Liver (tissue), 9 donors: ENCODE results near the gene MAPKAP1. TPM values are rescaled to one million over a fixed set of nuclear protein-coding genes. Genes with fewer than 3 reads are reported as not detected.

Experiments used
- DNase-seq: peaks from one replicate; pipeline ENCODE4 v3.0.0-alpha.2; 2017; ENCODE audit warnings: low spot score
- H3K27ac ChIP-seq, 2 donors: one replicate each; pipeline ENCODE4 v1.7.0; 2013; ENCODE audit warnings: inconsistent platforms in 2 of 2, low read length in 2 of 2, control low read depth in 1 of 2, low read depth in 1 of 2, mild to moderate bottlenecking in 1 of 2
- H3K27me3 ChIP-seq, 4 donors: one replicate each; pipeline versions ENCODE4 v1.6.1 to v1.7.0; 2013; ENCODE audit warnings: low read length in 3 of 4, inconsistent platforms in 1 of 4, mild to moderate bottlenecking in 1 of 4, moderate library complexity in 1 of 4; ENCODE audit not compliant: control insufficient read depth in 4 of 4, insufficient read depth in 4 of 4
- H3K36me3 ChIP-seq, 4 donors: one replicate each; pipeline versions ENCODE4 v1.6.1 to v1.7.0; 2013; ENCODE audit warnings: low read length in 3 of 4, mild to moderate bottlenecking in 3 of 4, low read depth in 1 of 4, moderate library complexity in 1 of 4; ENCODE audit not compliant: control insufficient read depth in 4 of 4, insufficient read depth in 3 of 4
- H3K4me1 ChIP-seq, 4 donors: one replicate each; pipeline versions ENCODE4 v1.6.1 to v1.7.0; 2013; ENCODE audit warnings: low read length in 3 of 4, mild to moderate bottlenecking in 3 of 4, moderate library complexity in 1 of 4; ENCODE audit not compliant: control insufficient read depth in 4 of 4, insufficient read depth in 4 of 4
- H3K4me3 ChIP-seq, 3 donors: one replicate each; pipeline versions ENCODE4 v1.6.1 to v1.7.0; 2013; ENCODE audit warnings: low read length in 3 of 3, control low read depth in 1 of 3, low read depth in 1 of 3, mild to moderate bottlenecking in 1 of 3
- H3K9ac ChIP-seq, 2 donors: one replicate each; pipeline ENCODE4 v1.7.0; 2013; ENCODE audit warnings: low read length in 2 of 2, mild to moderate bottlenecking in 2 of 2, moderate library complexity in 2 of 2, control low read depth in 1 of 2, low read depth in 1 of 2
- H3K9me3 ChIP-seq, 4 donors: one replicate each; pipeline versions ENCODE4 v1.6.1 to v1.7.0; 2013; ENCODE audit warnings: low read length in 3 of 4; ENCODE audit not compliant: control insufficient read depth in 4 of 4
- EGR1 ChIP-seq, 2 donors: IDR thresholded peaks; 2 replicates each; pipeline ENCODE4 v1.6.1; 2016 to 2018; ENCODE audit warnings: antibody characterized with exemption in 2 of 2, low read depth in 2 of 2
- FOXA1 ChIP-seq: IDR thresholded peaks from 2 replicates; pipeline ENCODE4 v1.6.1; 2016; ENCODE audit warnings: antibody characterized with exemption
- FOXA2 ChIP-seq: IDR thresholded peaks from 2 replicates; pipeline ENCODE4 v1.6.1; 2016; ENCODE audit warnings: antibody characterized with exemption
- HNF4A ChIP-seq, 2 donors: conservative IDR thresholded peaks; 2 replicates each; pipeline ENCODE4 v1.6.1; 2016; ENCODE audit warnings: antibody characterized with exemption in 2 of 2, mild to moderate bottlenecking in 2 of 2
- HNF4G ChIP-seq: IDR thresholded peaks from 2 replicates; pipeline ENCODE4 v1.6.1; 2016; ENCODE audit warnings: antibody characterized with exemption
- JUND ChIP-seq, 2 donors: IDR thresholded peaks; 2 replicates each; pipeline ENCODE4 v1.6.1; 2016; ENCODE audit warnings: antibody characterized with exemption in 2 of 2
- NR2F2 ChIP-seq: IDR thresholded peaks from 2 replicates; pipeline ENCODE4 v1.6.1; 2016; ENCODE audit warnings: antibody characterized with exemption
- RAD21 ChIP-seq, 2 donors: IDR thresholded peaks; 2 replicates each; pipeline ENCODE4 v1.6.1; 2016; ENCODE audit warnings: antibody characterized with exemption in 2 of 2, mild to moderate bottlenecking in 2 of 2
- SP1 ChIP-seq: IDR thresholded peaks from 2 replicates; pipeline ENCODE4 v1.6.1; 2018; ENCODE audit warnings: antibody characterized with exemption, mild to moderate bottlenecking
- TAF1 ChIP-seq: conservative IDR thresholded peaks from 2 replicates; pipeline ENCODE4 v1.6.1; 2016; ENCODE audit warnings: antibody characterized with exemption, mild to moderate bottlenecking
- YY1 ChIP-seq: IDR thresholded peaks from 2 replicates; pipeline ENCODE4 v1.6.1; 2016; ENCODE audit warnings: antibody characterized with exemption, mild to moderate bottlenecking
- WGBS: extraction: QIAGEN DNeasy Blood & Tissue Kit; methylation state at CpG from one replicate; pipeline ENCODE4 v1.1.7; 2013; 5-methylcytosine and 5-hydroxymethylcytosine counted together
- polyA plus RNA-seq, 2 donors: library from polyadenylated mRNA; stranded (reverse) in 1 of 2; unstranded in 1 of 2; fragments of 200-250 nt in 1 of 2; fragments of >200 nt in 1 of 2; fragmentation: Nextera tagmentation in 1 of 2; extraction: Ambion mirVana in 1 of 2; gene quantifications; one replicate each; pipeline versions ENCODE4 v1.2.1 to v1.2.3, GENCODE V29; 2013 to 2015
- total RNA-seq, 2 donors: library from RNA; depleted of rRNA; stranded (reverse); fragments of >200 nt; gene quantifications; one replicate each; pipeline ENCODE4 v1.2.3, GENCODE V29; 2014
- TF ChIP-seq, protein P1 (sequence below): IDR thresholded peaks from 2 replicates; pipeline ENCODE4 v1.6.1; 2016; ENCODE audit warnings: antibody characterized with exemption
- TF ChIP-seq, protein P2 (sequence below): fragments of 150-350 bp; IDR thresholded peaks from 2 replicates; pipeline ENCODE4 v1.5.1; 2017; ENCODE audit warnings: improper control_type of control experiment, low read depth, low read length; ENCODE audit not compliant: missing input control
- TF ChIP-seq, protein P3 (sequence below): IDR thresholded peaks from 2 replicates; pipeline ENCODE4 v1.6.1; 2016; ENCODE audit warnings: antibody characterized with exemption, mild to moderate bottlenecking
- TF ChIP-seq, protein P4 (sequence below): IDR thresholded peaks from 2 replicates; pipeline ENCODE4 v1.6.1; 2016; ENCODE audit warnings: antibody characterized with exemption
- TF ChIP-seq, protein P5 (sequence below): IDR thresholded peaks from 2 replicates; pipeline ENCODE4 v1.6.1; 2016; ENCODE audit warnings: antibody characterized with exemption
- donor health status: healthy.
- donor health status: healthy.
- donor health status: healthy.
- donor health status: healthy.
- donor health status: healthy.

MAPKAP1 gene
- total and polyA plus RNA-seq, 4 donors, result 23.6 to 55.9 (median 32.7) TPM

DNA sequence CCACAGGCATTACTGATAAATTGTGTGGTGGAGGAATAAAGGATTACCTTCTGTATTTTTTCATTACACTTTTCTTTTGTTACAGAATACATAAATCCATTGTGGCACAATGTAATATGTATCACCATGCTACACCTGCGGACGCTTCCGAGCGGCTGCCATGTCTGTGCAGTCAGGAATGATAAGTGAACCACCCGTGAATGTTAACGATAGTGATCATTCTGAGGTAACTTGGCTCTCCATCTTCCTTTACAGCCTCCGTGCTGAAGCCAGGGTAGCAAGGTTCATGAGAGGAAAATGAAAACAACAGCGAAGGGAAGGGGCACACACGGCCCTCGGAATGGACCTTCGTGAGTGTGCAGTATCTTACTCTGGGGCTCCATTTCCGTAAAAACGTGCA lies 161.2 kb downstream of the MAPKAP1 start:
- Histone ChIP-seq H3K36me3 (no peaks in the 10 kb centered on the region), H3K4me3 (no peak overlapping the region), H3K27me3 (no peaks in the 10 kb centered on the region), H3K9me3 (no peaks in the 10 kb centered on the region), H3K9ac (no peak overlapping the region), H3K27ac (no peak overlapping the region), H3K4me1 (peaks cover 8 to 30% (median 25%) of the 10 kb centered on the region in 4 donors)
- 97% methylated on average over 13 of the region's 13 CpGs for WGBS
- TF ChIP-seq, protein P1, sequence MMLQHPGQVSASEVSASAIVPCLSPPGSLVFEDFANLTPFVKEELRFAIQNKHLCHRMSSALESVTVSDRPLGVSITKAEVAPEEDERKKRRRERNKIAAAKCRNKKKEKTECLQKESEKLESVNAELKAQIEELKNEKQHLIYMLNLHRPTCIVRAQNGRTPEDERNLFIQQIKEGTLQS, result no peak
- TF ChIP-seq, protein P2, sequence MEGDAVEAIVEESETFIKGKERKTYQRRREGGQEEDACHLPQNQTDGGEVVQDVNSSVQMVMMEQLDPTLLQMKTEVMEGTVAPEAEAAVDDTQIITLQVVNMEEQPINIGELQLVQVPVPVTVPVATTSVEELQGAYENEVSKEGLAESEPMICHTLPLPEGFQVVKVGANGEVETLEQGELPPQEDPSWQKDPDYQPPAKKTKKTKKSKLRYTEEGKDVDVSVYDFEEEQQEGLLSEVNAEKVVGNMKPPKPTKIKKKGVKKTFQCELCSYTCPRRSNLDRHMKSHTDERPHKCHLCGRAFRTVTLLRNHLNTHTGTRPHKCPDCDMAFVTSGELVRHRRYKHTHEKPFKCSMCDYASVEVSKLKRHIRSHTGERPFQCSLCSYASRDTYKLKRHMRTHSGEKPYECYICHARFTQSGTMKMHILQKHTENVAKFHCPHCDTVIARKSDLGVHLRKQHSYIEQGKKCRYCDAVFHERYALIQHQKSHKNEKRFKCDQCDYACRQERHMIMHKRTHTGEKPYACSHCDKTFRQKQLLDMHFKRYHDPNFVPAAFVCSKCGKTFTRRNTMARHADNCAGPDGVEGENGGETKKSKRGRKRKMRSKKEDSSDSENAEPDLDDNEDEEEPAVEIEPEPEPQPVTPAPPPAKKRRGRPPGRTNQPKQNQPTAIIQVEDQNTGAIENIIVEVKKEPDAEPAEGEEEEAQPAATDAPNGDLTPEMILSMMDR, result no peak
- TF ChIP-seq YY1 (no peak), HNF4A (conservative IDR thresholded peaks at IDR 0.05) (no peak), TAF1 (no peak), HNF4G (no peak), FOXA1 (no peak), JUND (IDR thresholded peaks at IDR 0.05) (no peak), SP1 (no peak), NR2F2 (no peak), FOXA2 (no peak)
- TF ChIP-seq, protein P3, sequence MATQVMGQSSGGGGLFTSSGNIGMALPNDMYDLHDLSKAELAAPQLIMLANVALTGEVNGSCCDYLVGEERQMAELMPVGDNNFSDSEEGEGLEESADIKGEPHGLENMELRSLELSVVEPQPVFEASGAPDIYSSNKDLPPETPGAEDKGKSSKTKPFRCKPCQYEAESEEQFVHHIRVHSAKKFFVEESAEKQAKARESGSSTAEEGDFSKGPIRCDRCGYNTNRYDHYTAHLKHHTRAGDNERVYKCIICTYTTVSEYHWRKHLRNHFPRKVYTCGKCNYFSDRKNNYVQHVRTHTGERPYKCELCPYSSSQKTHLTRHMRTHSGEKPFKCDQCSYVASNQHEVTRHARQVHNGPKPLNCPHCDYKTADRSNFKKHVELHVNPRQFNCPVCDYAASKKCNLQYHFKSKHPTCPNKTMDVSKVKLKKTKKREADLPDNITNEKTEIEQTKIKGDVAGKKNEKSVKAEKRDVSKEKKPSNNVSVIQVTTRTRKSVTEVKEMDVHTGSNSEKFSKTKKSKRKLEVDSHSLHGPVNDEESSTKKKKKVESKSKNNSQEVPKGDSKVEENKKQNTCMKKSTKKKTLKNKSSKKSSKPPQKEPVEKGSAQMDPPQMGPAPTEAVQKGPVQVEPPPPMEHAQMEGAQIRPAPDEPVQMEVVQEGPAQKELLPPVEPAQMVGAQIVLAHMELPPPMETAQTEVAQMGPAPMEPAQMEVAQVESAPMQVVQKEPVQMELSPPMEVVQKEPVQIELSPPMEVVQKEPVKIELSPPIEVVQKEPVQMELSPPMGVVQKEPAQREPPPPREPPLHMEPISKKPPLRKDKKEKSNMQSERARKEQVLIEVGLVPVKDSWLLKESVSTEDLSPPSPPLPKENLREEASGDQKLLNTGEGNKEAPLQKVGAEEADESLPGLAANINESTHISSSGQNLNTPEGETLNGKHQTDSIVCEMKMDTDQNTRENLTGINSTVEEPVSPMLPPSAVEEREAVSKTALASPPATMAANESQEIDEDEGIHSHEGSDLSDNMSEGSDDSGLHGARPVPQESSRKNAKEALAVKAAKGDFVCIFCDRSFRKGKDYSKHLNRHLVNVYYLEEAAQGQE, result no peak
- TF ChIP-seq, protein P4, sequence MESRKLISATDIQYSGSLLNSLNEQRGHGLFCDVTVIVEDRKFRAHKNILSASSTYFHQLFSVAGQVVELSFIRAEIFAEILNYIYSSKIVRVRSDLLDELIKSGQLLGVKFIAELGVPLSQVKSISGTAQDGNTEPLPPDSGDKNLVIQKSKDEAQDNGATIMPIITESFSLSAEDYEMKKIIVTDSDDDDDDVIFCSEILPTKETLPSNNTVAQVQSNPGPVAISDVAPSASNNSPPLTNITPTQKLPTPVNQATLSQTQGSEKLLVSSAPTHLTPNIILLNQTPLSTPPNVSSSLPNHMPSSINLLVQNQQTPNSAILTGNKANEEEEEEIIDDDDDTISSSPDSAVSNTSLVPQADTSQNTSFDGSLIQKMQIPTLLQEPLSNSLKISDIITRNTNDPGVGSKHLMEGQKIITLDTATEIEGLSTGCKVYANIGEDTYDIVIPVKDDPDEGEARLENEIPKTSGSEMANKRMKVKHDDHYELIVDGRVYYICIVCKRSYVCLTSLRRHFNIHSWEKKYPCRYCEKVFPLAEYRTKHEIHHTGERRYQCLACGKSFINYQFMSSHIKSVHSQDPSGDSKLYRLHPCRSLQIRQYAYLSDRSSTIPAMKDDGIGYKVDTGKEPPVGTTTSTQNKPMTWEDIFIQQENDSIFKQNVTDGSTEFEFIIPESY, result no peak
- TF ChIP-seq, protein P5, sequence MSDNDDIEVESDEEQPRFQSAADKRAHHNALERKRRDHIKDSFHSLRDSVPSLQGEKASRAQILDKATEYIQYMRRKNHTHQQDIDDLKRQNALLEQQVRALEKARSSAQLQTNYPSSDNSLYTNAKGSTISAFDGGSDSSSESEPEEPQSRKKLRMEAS, result no peak
- no peak for DNase-seq

DNA sequence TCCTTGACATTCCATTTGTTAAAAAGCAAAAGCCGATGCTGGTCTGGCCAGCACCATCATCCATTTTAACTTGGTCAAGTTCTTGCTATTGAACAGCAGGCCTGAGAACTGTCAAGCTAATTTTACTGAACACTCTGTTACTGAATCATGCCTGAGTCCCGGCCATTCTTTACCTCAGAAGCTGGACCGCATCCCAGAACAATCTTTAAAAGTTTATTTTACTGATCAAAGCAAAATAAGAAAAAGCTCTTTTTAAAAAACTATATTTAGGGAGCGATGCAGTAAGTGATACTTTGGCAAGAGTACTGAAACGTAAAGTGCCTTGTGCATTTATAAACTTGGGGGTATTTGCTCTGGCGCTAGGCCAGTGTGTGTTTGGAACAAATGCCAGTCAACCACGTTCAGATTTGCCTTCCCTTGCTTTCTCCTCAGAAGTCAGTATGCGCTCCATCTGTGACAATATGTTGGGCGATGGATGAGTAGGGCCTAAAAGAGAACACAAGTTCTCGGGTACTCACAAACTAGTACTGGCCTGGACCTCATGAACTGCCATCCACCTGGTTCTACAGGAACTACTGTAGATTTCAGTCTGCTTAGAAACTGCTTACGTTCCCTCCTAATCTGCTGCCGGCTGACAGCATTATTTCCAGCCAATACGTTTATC lies 161.9 kb downstream of the MAPKAP1 start:
- no peak overlapping the region for H3K4me3 ChIP-seq
- H3K9me3 ChIP-seq, result no peaks in the 10 kb centered on the region
- no peaks in the 10 kb centered on the region for H3K36me3 ChIP-seq
- no peak overlapping the region for H3K27ac ChIP-seq
- H3K4me1 ChIP-seq, result peaks cover 8 to 27% (median 24%) of the 10 kb centered on the region in 4 donors
- no peak for DNase-seq
- WGBS, result 69% methylated on average over 13 of the region's 13 CpGs
- H3K27me3 ChIP-seq, result no peaks in the 10 kb centered on the region
- no peak overlapping the region for H3K9ac ChIP-seq
- TF ChIP-seq RAD21 (IDR thresholded peaks at IDR 0.05) (no peak), NR2F2 (no peak), EGR1 (IDR thresholded peaks at IDR 0.05; ENCODE audit: low read depth in 2 of 2) (no peak), SP1 (no peak), JUND (IDR thresholded peaks at IDR 0.05) (no peak), FOXA1 (no peak)
- TF ChIP-seq, protein P1, result no peak
- TF ChIP-seq, protein P5, result no peak
- TF ChIP-seq, protein P3, result no peak
- TF ChIP-seq, protein P2, result no peak
